ENCODE data around the gene PLCE1.

The PLCE1 gene

DNA sequence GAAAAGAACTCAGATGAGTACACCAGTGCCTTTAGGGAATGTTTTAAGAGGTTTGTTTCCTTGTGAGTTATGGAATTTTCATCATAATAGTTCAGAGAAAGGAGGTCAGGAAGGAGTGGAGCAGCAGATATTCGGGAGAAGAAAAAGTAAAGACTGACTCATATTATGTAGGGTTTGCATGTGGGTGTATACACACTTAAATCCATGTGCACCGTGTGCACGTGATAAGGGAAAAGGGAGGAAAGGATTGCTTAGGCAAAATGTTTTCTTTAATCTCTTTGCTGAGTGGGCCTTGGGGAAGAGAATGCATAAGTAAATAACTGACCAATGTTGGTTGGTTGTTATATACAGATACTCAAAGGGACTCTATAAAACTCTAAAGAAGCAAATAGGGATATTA, 30.2 kb downstream of the PLCE1 start:
- DNase-seq (ENCODE audit: low read depth), result no peak

DNA sequence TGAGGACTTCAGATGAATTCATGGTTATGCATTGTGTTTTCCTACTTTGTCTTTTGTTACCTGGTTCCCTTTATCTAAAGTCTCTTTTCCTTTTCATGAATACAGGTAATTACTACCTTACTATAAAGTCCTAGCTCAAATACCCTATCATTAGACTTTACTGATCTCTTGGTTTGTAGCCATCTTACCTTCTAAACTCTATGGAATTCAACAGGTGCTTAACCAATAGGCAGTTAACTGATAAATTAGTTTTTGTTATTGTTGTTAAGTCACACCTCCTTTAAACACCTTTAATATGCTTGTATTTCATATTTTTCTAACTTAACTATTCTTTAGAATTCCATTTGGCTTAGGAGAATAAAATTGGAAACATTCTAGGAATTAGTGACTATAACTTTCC, 30.7 kb downstream of the PLCE1 start:
- DNase-seq (ENCODE audit: low read depth), result no peak

GRCh38 chr10:94025806-94026205, 32.1 kb downstream of the PLCE1 start:
- no peak for DNase-seq (ENCODE audit: low read depth)

DNA sequence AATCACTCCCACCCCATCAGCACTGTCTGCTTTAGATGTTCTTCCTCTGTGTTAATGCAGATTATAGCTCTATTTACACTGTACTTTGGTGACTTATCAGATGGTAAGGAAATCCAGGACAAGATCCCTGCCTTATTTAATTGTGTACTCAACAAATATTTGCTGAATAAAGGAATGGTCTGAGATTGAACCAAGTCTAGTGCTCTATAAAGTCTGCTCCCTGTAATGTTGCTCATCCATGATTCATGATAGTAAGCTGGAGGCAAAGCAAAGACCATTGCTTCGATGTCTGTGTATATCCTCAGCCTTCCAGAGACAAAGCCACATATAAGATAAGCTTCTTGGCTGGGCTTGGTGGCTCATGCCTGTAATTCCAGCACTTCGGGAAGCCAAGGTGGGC, 33.5 kb downstream of the PLCE1 start:
- DNase-seq (ENCODE audit: low read depth), result no peak

DNA sequence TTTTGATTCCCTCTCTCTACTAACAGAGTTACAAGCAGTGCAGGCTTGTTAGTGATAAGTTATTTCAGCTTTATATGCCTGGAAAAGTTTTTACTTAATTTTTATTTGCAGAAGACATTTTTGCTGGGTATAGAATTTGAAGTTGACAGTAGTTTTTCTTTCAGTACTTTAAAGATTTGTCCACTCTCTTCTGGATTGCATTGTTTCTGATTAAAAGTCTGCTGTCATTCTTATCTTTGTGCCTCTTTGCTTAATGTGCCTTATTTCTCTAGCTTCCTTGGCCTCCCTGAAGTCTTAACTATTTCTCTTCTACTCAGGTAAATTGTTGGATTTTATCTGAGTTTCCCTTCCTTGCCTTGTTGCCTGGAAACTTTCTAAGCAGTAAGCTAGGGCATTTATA, 36.2 kb downstream of the PLCE1 start:
- no peak for DNase-seq (ENCODE audit: low read depth)

GRCh38 chr10:94035982-94036765, 42.4 kb downstream of the PLCE1 start:
- no peak for DNase-seq (ENCODE audit: low read depth)

GRCh38 chr10:94036766-94037033, 43.0 kb downstream of the PLCE1 start:
- DNase-seq (ENCODE audit: low read depth), result no peak

- no peak for DNase-seq (ENCODE audit: low read depth)
Measured at GRCh38 chr10:94037286-94037685, 43.6 kb downstream of the PLCE1 start.

GRCh38 chr10:94038024-94038423, 44.3 kb downstream of the PLCE1 start:
- no peak for DNase-seq (ENCODE audit: low read depth)

- no peak for DNase-seq (ENCODE audit: low read depth)
Measured at GRCh38 chr10:94041206-94041605, 47.5 kb downstream of the PLCE1 start.

- no peak for DNase-seq (ENCODE audit: low read depth)
Measured at GRCh38 chr10:94042001-94042833, 48.5 kb downstream of the PLCE1 start.

- DNase-seq (ENCODE audit: low read depth), result no peak
Measured at GRCh38 chr10:94042834-94043175, 49.1 kb downstream of the PLCE1 start.
